Osteoblast (primary cell): ENCODE data around the gene KLHDC4. TPM values are rescaled to one million over a fixed set of nuclear protein-coding genes. Genes with fewer than 3 reads are reported as not detected.

Source experiments
- DNase-seq: peaks from one replicate; pipeline ENCODE4 v3.0.0; 2011; ENCODE audit warnings: low spot score, mixed read lengths; ENCODE audit not compliant: insufficient read length; ENCODE audit errors: missing footprints
- H2AFZ ChIP-seq: 2 replicates; pipeline ENCODE4 v1.6.0; 2011; ENCODE audit warnings: mild to moderate bottlenecking, low read length
- H3K27ac ChIP-seq: 2 replicates; pipeline ENCODE4 v1.5.1; 2011; ENCODE audit warnings: mild to moderate bottlenecking, low read depth, low read length, moderate library complexity
- H3K27me3 ChIP-seq: 2 replicates; pipeline ENCODE4 v1.6.0; 2012; ENCODE audit warnings: mild to moderate bottlenecking, control low read depth, inconsistent platforms, low read length, moderate library complexity; ENCODE audit not compliant: insufficient read depth
- H3K36me3 ChIP-seq: 2 replicates; pipeline ENCODE4 v1.5.1; 2011; ENCODE audit warnings: mild to moderate bottlenecking, low read length, control low read depth, moderate library complexity; ENCODE audit not compliant: insufficient read depth
- H3K4me1 ChIP-seq: 2 replicates; pipeline ENCODE4 v1.5.1; 2011; ENCODE audit warnings: mild to moderate bottlenecking, low read length, control low read depth, moderate library complexity; ENCODE audit not compliant: insufficient read depth
- H3K4me2 ChIP-seq: 2 replicates; pipeline ENCODE4 v1.6.0; 2011; ENCODE audit warnings: mild to moderate bottlenecking, low read length; ENCODE audit not compliant: insufficient read depth
- H3K4me3 ChIP-seq: fragments of 200-600 bp; sonication (generic); 3 replicates; pipeline ENCODE4 v1.5.1; 2012; ENCODE audit warnings: mild to moderate bottlenecking, low read length, inconsistent platforms; ENCODE audit not compliant: insufficient read depth
- H3K79me2 ChIP-seq: 2 replicates; pipeline ENCODE4 v1.6.0; 2012; ENCODE audit warnings: mild to moderate bottlenecking, low read length, control low read depth, inconsistent platforms; ENCODE audit not compliant: insufficient read depth
- H3K9me3 ChIP-seq: 2 replicates; pipeline ENCODE4 v1.5.1; 2011; ENCODE audit warnings: low read depth, low read length, control low read depth
- H4K20me1 ChIP-seq: 2 replicates; pipeline ENCODE4 v1.6.0; 2012; ENCODE audit warnings: mild to moderate bottlenecking, low read length, control low read depth; ENCODE audit not compliant: insufficient read depth
- total RNA-seq: library from RNA; depleted of rRNA; stranded (reverse); fragments of >200 nt; gene quantifications from 2 replicates; pipeline ENCODE4 v1.2.3, GENCODE V29; 2012
- TF ChIP-seq, protein P1 (sequence below): IDR thresholded peaks from 2 replicates; pipeline ENCODE4 v1.5.1; 2011; ENCODE audit warnings: mild to moderate bottlenecking, low read depth, low read length, moderate library complexity; ENCODE audit errors: extremely low read depth

KLHDC4 gene
- total RNA-seq, 1 donor: 22.1 TPM

DNA sequence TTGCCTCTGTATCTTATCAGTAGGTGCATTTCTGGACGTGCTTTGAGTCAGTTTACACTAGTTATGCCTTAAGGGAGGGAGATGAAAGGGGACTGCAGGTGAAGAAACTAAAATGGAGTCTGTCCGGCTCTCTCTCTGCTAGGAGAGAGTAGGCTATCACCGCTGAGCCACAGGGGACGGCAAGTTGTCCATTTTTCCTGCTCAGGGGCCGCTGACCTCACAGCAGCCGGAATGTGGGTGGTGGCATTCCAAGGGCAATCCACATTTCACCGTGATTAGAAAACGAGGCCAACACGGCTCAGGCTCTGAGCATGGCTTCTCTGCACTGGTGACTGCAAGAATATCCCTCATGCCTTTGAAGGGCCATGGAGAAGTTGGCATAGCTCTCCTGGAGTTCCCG is 19.0 kb upstream of the KLHDC4 start:
- Histone ChIP-seq H3K27ac (peak overlapping the region; percentile 32), H3K4me1 (peaks cover 29% of the 10 kb centered on the region), H3K4me3 (no peak overlapping the region), H2AFZ (peak overlapping the region; percentile 0), H3K36me3 (no peaks in the 10 kb centered on the region), H3K4me2 (no peak overlapping the region), H3K9me3 (no peaks in the 10 kb centered on the region), H3K27me3 (no peaks in the 10 kb centered on the region), H3K79me2 (no peaks in the 10 kb centered on the region), H4K20me1 (no peaks in the 10 kb centered on the region)
- peak; percentile 80 for DNase-seq
- TF ChIP-seq, protein P1, sequence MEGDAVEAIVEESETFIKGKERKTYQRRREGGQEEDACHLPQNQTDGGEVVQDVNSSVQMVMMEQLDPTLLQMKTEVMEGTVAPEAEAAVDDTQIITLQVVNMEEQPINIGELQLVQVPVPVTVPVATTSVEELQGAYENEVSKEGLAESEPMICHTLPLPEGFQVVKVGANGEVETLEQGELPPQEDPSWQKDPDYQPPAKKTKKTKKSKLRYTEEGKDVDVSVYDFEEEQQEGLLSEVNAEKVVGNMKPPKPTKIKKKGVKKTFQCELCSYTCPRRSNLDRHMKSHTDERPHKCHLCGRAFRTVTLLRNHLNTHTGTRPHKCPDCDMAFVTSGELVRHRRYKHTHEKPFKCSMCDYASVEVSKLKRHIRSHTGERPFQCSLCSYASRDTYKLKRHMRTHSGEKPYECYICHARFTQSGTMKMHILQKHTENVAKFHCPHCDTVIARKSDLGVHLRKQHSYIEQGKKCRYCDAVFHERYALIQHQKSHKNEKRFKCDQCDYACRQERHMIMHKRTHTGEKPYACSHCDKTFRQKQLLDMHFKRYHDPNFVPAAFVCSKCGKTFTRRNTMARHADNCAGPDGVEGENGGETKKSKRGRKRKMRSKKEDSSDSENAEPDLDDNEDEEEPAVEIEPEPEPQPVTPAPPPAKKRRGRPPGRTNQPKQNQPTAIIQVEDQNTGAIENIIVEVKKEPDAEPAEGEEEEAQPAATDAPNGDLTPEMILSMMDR: no peak

DNA sequence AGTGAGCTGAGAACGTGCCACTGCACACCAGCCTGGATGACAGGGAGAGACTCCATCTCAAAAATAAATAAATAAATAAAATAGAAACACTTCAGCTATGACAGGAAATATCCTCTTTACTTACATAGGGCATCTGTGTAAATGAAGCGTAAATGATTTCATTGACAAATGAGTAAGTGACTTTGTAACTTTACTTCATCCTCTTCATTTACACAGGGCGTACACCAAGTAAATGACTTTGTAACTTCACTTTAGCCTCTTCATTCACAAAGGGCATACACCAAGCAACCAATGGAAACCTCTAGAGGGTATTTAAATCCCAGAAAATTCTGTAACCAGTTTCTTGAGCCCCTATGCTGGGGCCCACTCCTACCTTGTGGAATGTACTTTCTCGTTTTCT is 16.2 kb upstream of the KLHDC4 start:
- no peaks in the 10 kb centered on the region for H3K79me2 ChIP-seq
- no peaks in the 10 kb centered on the region for H3K36me3 ChIP-seq
- peak; percentile 6 for DNase-seq
- H3K9me3 ChIP-seq: no peaks in the 10 kb centered on the region
- TF ChIP-seq, protein P1: no peak
- H2AFZ ChIP-seq: no peak overlapping the region
- peaks cover 37% of the 10 kb centered on the region for H3K4me1 ChIP-seq
- no peaks in the 10 kb centered on the region for H4K20me1 ChIP-seq
- no peak overlapping the region for H3K4me2 ChIP-seq
- H3K4me3 ChIP-seq: no peak overlapping the region
- H3K27ac ChIP-seq: no peak overlapping the region
- no peaks in the 10 kb centered on the region for H3K27me3 ChIP-seq

DNA sequence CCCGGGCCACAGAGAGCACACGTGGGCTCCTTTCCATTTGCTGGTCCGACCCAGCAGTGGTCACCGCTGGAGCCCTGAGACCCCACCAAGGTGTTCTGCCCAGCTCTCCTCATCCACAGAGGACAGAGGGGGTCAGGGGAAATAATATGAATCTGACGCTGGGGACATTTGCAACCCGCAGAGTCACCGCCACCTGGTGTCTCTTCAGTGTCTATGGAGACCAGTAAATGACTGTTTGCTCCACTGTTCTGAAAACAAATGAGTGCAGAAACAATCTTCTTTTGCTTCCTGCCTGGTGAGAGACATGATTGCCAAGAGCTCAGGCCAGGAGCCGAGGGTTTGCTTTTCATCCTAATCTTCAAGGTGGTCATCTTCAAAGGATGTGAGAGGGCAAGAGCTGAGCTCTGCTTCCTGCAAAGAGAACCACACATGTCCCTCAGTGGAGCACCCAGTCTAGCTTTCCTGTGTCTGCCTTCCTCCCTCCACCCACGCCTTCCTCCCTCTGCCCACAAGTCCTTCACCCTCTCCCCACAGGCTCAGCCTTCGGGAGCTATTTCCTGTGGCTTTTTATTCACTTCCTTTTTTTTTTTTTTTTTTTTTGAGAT is 14.7 kb upstream of the KLHDC4 start:
- H3K27me3 ChIP-seq: no peaks in the 10 kb centered on the region
- H3K36me3 ChIP-seq: no peaks in the 10 kb centered on the region
- H3K79me2 ChIP-seq: no peaks in the 10 kb centered on the region
- peak overlapping the region; percentile 8 for H3K4me2 ChIP-seq
- peak overlapping the region; percentile 79 for H2AFZ ChIP-seq
- no peaks in the 10 kb centered on the region for H3K9me3 ChIP-seq
- H4K20me1 ChIP-seq: no peaks in the 10 kb centered on the region
- peaks cover 37% of the 10 kb centered on the region for H3K4me1 ChIP-seq
- peak overlapping the region; percentile 76 for H3K27ac ChIP-seq
- peak; percentile 87 for DNase-seq
- H3K4me3 ChIP-seq: no peak overlapping the region
- TF ChIP-seq, protein P1: no peak

DNA sequence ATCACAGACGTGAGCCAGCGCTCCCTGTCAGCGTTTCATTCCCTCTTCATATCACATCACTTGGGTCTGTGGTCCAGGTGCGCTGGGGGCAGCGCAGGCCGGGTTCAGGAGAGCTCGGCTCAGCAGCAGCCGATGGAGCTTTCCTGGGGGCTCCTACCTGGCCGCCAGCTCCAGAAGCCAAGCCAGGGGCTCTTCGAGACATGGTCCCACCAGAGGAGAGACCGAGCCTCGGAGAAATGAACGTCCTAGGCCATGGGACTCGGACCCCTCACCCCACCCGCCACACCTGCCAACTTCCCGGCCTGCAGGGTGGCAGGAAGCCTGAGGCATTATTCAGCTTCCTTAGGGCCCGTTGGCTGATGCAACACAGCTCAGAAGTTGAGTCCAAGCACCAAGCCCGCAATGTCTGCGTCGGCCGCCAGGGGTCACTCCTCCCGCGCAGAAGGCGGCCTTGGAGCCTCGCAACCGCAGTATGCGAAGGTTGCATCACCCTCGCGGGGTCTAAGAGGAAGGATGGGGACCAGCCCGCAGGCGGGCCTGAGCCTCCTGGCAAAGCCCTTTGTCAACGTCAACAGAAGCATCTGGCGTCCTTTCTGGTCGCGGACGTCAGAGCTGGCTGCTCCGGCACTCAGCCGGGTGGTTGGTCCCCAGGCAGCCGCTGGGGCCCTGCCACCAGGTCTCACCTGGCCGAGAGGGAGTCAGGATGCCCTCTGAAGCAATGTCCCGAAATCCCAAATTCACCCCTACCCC is 13.2 kb upstream of the KLHDC4 start:
- Histone ChIP-seq H3K4me2 (peak overlapping the region; percentile 41), H3K4me3 (no peak overlapping the region), H3K27ac (peak overlapping the region; percentile 89), H3K9me3 (no peaks in the 10 kb centered on the region), H3K36me3 (no peaks in the 10 kb centered on the region), H3K79me2 (no peaks in the 10 kb centered on the region), H4K20me1 (no peaks in the 10 kb centered on the region), H2AFZ (peak overlapping the region; percentile 70), H3K4me1 (peaks cover 31% of the 10 kb centered on the region), H3K27me3 (no peaks in the 10 kb centered on the region)
- TF ChIP-seq, protein P1: peak; percentile 90
- DNase-seq: peak; percentile 96
